Trophoblast cell (in vitro differentiated cells and primary cell): ENCODE data around the gene VSIG1.

Experiments
- DNase-seq, 2 donors: peaks; one replicate each; pipeline ENCODE4 v3.0.0-alpha.2; 2016
- H2AFZ ChIP-seq: 2 replicates; pipeline ENCODE4 v1.6.1; 2013; ENCODE audit warnings: low read length, moderate library complexity, mild to moderate bottlenecking; ENCODE audit not compliant: insufficient read depth, poor library complexity
- H2AK5ac ChIP-seq: 2 replicates; pipeline ENCODE4 v1.6.1; 2013; ENCODE audit warnings: mild to moderate bottlenecking, low read length
- H2BK120ac ChIP-seq: 2 replicates; pipeline ENCODE4 v1.6.1; 2013; ENCODE audit warnings: low read length, mild to moderate bottlenecking, moderate library complexity; ENCODE audit not compliant: insufficient read depth, poor library complexity
- H2BK12ac ChIP-seq: 2 replicates; pipeline ENCODE4 v1.6.1; 2013; ENCODE audit warnings: mild to moderate bottlenecking, low read length, moderate library complexity
- H2BK5ac ChIP-seq: 2 replicates; pipeline ENCODE4 v1.6.1; 2013; ENCODE audit warnings: low read length, low read depth, moderate library complexity, mild to moderate bottlenecking; ENCODE audit not compliant: poor library complexity
- H3K14ac ChIP-seq: 2 replicates; pipeline ENCODE4 v1.6.1; 2013; ENCODE audit warnings: mild to moderate bottlenecking, low read length
- H3K18ac ChIP-seq: 2 replicates; pipeline ENCODE4 v1.6.1; 2013; ENCODE audit warnings: mild to moderate bottlenecking, low read length
- H3K23ac ChIP-seq: 2 replicates; pipeline ENCODE4 v1.6.1; 2013; ENCODE audit warnings: low read length
- H3K27ac ChIP-seq: 2 replicates; pipeline ENCODE4 v1.5.1; 2013; ENCODE audit warnings: low read depth, mild to moderate bottlenecking, inconsistent platforms, low read length, moderate library complexity
- H3K27me3 ChIP-seq: 2 replicates; pipeline ENCODE4 v1.6.1; 2013; ENCODE audit warnings: inconsistent platforms, mild to moderate bottlenecking, low read length, moderate library complexity; ENCODE audit not compliant: insufficient read depth
- H3K36me3 ChIP-seq, 2 experiments: 1 replicate in 1 of 2; 2 replicates in 1 of 2; pipeline ENCODE4 v1.6.1; 2013; ENCODE audit warnings: low read length in 2 of 2, mild to moderate bottlenecking in 2 of 2, moderate library complexity in 1 of 2; ENCODE audit not compliant: insufficient read depth in 2 of 2, control insufficient read depth in 1 of 2
- H3K4ac ChIP-seq: 2 replicates; pipeline ENCODE4 v1.6.1; 2013; ENCODE audit warnings: low read depth, mild to moderate bottlenecking, low read length, moderate library complexity
- H3K4me1 ChIP-seq, 2 experiments: 1 replicate in 1 of 2; 2 replicates in 1 of 2; pipeline ENCODE4 v1.6.1; 2013; ENCODE audit warnings: low read length in 2 of 2, mild to moderate bottlenecking in 2 of 2, moderate library complexity in 1 of 2; ENCODE audit not compliant: insufficient read depth in 2 of 2, control insufficient read depth in 1 of 2
- H3K4me2 ChIP-seq: 2 replicates; pipeline ENCODE4 v1.6.1; 2013; ENCODE audit warnings: inconsistent platforms, mild to moderate bottlenecking, low read length, moderate library complexity
- H3K4me3 ChIP-seq: 2 replicates; pipeline ENCODE4 v1.5.1; 2013; ENCODE audit warnings: mild to moderate bottlenecking, low read depth, low read length, inconsistent platforms
- H3K79me1 ChIP-seq: one replicate; pipeline ENCODE4 v1.6.1; 2013; ENCODE audit warnings: low read length
- H3K79me2 ChIP-seq: 2 replicates; pipeline ENCODE4 v1.6.1; 2013; ENCODE audit warnings: low read length, mild to moderate bottlenecking; ENCODE audit not compliant: control insufficient read depth, insufficient read depth, poor library complexity
- H3K9ac ChIP-seq: 2 replicates; pipeline ENCODE4 v1.6.1; 2013; ENCODE audit warnings: mild to moderate bottlenecking, low read length
- H3K9me3 ChIP-seq: 2 replicates; pipeline ENCODE4 v1.6.1; 2013; ENCODE audit warnings: low read depth, mild to moderate bottlenecking, control low read depth, inconsistent platforms, low read length; ENCODE audit not compliant: insufficient read depth
- H4K12ac ChIP-seq: 2 replicates; pipeline ENCODE4 v1.6.1; 2013; ENCODE audit warnings: low read depth, mild to moderate bottlenecking, low read length, moderate library complexity
- H4K8ac ChIP-seq: 2 replicates; pipeline ENCODE4 v1.6.1; 2013; ENCODE audit warnings: low read depth, mild to moderate bottlenecking, low read length, moderate library complexity
- H4K91ac ChIP-seq: one replicate; pipeline ENCODE4 v1.6.1; 2013; ENCODE audit warnings: low read depth, mild to moderate bottlenecking, low read length, moderate library complexity
- WGBS: extraction: QIAGEN DNeasy Blood & Tissue Kit; methylation state at CpG from one replicate; pipeline ENCODE4 v1.1.7; 2013; ENCODE audit warnings: missing lambda C conversion rate; ENCODE audit not compliant: insufficient read length, insufficient coverage; ENCODE audit errors: extremely low coverage; 5-methylcytosine and 5-hydroxymethylcytosine counted together

VSIG1 gene

GRCh38 chrX:108090491-108091263, 45.8 kb downstream of the VSIG1 start:
- Histone ChIP-seq H3K36me3 (peaks cover 5% of the 10 kb centered on the region in 2 experiments), H3K27me3 (no peaks in the 10 kb centered on the region), H3K4me2 (peak overlapping the region; percentile 63), H3K4me1 (peaks cover 0 to 2% of the 10 kb centered on the region in 2 experiments), H3K79me1 (no peaks in the 10 kb centered on the region), H3K79me2 (no peaks in the 10 kb centered on the region), H4K91ac (peak overlapping the region; percentile 62), H2BK12ac (no peak overlapping the region), H4K8ac (peak overlapping the region; percentile 47), H2BK120ac (no peak overlapping the region), H3K23ac (no peak overlapping the region), H2AK5ac (no peak overlapping the region), H3K4me3 (peak overlapping the region; percentile 79), H3K27ac (peak overlapping the region; percentile 75), H3K9ac (peak overlapping the region; percentile 77), H2AFZ (no peak overlapping the region), H2BK5ac (no peak overlapping the region), H3K14ac (no peak overlapping the region), H3K18ac (no peak overlapping the region), H4K12ac (no peak overlapping the region), H3K9me3 (no peaks in the 10 kb centered on the region), H3K4ac (no peak overlapping the region)
- DNase-seq = peak; percentile 9 to 20
- WGBS = no CpG with 5 or more reads among the region's 20 CpGs

DNA sequence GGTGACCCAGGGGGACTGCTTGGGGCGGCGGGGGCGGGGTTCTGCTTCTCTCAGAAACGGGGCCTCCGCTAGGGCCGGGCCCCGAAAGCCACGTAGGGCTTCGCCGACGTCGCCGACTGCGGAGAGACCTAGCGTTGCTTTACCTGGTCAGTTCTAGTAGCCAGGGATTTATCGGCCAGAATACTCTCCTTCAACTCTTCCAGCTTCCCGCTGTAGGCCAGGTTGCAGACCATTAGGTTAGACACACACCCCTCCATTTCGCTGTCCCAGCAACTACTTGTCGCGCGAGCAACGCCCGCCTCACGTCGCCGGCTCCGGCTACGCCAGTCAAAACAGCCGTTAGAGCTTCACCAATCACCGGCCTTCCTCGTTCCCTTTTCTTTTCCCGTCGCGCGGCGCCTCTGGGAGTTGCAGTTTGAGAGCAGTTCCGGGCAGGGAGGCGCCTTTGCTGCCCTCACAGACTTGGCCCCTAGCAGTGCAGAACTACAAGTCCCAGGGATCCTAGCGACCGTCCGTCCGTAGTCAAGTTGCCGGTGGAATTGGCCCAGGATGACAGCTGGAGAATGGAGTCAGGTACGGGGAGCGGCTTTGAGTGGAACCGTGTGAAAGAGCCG, 46.5 kb downstream of the VSIG1 start, which contains the start of the genes ATG4A and PSMD10:
TSS of gene ATG4A (plus strand) at position 515 of the 614 bp plus-strand sequence. CDS start at position 564, 49 bp downstream.
TSS of gene PSMD10 (minus strand) at position 279 of the 614 bp plus-strand sequence. CDS start at position 257, 22 bp downstream.
- Histone ChIP-seq H4K8ac (peak within 1 kb of the TSS; percentile 47), H2AK5ac (no peak within 1 kb of the TSS), H3K14ac (no peak within 1 kb of the TSS), H3K9ac (peak within 1 kb of the TSS; percentile 77), H3K27me3 (no peaks in the 10 kb centered on the region), H3K9me3 (no peaks in the 10 kb centered on the region), H2BK120ac (no peak within 1 kb of the TSS), H3K23ac (no peak within 1 kb of the TSS), H3K18ac (no peak within 1 kb of the TSS), H4K91ac (peak within 1 kb of the TSS; percentile 62), H3K4me3 (peak within 1 kb of the TSS; percentile 82), H2AFZ (peak within 1 kb of the TSS; percentile 51), H2BK12ac (no peak within 1 kb of the TSS), H3K4me2 (peak within 1 kb of the TSS; percentile 69), H3K79me1 (no peaks in the 10 kb centered on the region), H4K12ac (no peak within 1 kb of the TSS), H3K4me1 (peaks cover 0 to 2% of the 10 kb centered on the region in 2 experiments), H2BK5ac (no peak within 1 kb of the TSS), H3K79me2 (no peaks in the 10 kb centered on the region), H3K4ac (no peak within 1 kb of the TSS), H3K36me3 (peaks cover 5% of the 10 kb centered on the region in 2 experiments), H3K27ac (peak within 1 kb of the TSS; percentile 75)
- WGBS = no CpG with 5 or more reads among the region's 47 CpGs
- peak; percentile 95 to 96 for DNase-seq

DNA sequence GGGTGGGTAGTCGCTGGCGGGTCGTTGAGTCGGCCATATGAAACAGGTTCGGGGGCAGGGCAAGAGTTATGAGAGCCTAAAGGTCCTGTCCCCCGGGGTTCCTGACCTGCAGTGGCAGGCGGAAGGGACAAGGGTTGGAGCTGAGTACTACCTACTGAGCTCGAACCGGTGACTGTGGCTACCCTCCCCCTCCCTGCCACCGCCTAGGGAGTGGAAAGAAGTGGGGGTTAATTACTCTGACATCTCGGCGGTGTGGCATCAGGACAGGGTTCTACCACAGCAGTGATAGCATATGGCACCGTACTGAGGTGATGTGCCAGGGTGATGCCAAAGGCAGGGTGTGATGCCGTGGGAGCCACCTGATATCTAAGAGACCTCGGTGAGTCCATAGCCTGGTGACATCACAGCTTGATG, 47.0 kb downstream of the VSIG1 start:
- no peak overlapping the region for H2BK12ac ChIP-seq
- H3K23ac ChIP-seq = no peak overlapping the region
- H4K91ac ChIP-seq = no peak overlapping the region
- peak overlapping the region; percentile 51 for H2AFZ ChIP-seq
- peaks cover 3% of the 10 kb centered on the region in 2 experiments for H3K36me3 ChIP-seq
- H3K27me3 ChIP-seq = no peaks in the 10 kb centered on the region
- no peak overlapping the region for H3K14ac ChIP-seq
- H2BK5ac ChIP-seq = no peak overlapping the region
- peak overlapping the region; percentile 62 for H3K9ac ChIP-seq
- no CpG with 5 or more reads among the region's 15 CpGs for WGBS
- H3K4me2 ChIP-seq = peak overlapping the region; percentile 69
- H3K9me3 ChIP-seq = no peaks in the 10 kb centered on the region
- H2BK120ac ChIP-seq = no peak overlapping the region
- H3K4me3 ChIP-seq = peak overlapping the region; percentile 82
- peak in 1 of 2 donors; percentile 3 for DNase-seq
- no peak overlapping the region for H3K4ac ChIP-seq
- H3K79me1 ChIP-seq = no peaks in the 10 kb centered on the region
- H3K79me2 ChIP-seq = no peaks in the 10 kb centered on the region
- H4K12ac ChIP-seq = no peak overlapping the region
- H3K27ac ChIP-seq = no peak overlapping the region
- H2AK5ac ChIP-seq = no peak overlapping the region
- H4K8ac ChIP-seq = no peak overlapping the region
- H3K4me1 ChIP-seq = peaks cover 0 to 2% of the 10 kb centered on the region in 2 experiments
- no peak overlapping the region for H3K18ac ChIP-seq

DNA sequence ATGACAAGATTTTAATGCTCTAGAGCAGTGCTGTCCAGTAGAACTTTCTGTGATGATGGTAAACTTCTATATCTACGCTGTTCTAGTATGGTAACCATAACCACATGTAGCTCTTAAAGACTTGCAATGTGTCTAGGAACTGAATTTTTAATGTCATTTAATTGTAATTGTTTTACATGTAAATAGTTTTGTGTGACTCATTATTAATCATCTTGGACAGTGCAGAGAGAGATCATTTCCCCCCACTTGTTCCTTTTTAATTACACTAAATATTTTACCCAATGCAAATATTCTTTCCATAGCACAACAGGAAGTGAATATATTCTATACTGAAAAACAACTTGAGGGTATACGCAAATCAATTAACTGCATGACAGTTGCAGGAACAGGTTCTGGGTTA, 52.5 kb downstream of the VSIG1 start:
- Histone ChIP-seq H2BK12ac (no peak overlapping the region), H3K4me1 (no peaks in the 10 kb centered on the region), H3K36me3 (no peaks in the 10 kb centered on the region), H3K14ac (no peak overlapping the region), H3K4ac (no peak overlapping the region), H2BK120ac (no peak overlapping the region), H2AFZ (no peak overlapping the region), H3K4me2 (no peak overlapping the region), H2AK5ac (no peak overlapping the region), H4K8ac (no peak overlapping the region), H3K23ac (no peak overlapping the region), H3K79me1 (no peaks in the 10 kb centered on the region), H3K18ac (no peak overlapping the region), H3K4me3 (no peak overlapping the region), H3K9ac (no peak overlapping the region), H3K79me2 (no peaks in the 10 kb centered on the region), H2BK5ac (no peak overlapping the region), H4K91ac (no peak overlapping the region), H4K12ac (no peak overlapping the region), H3K9me3 (no peaks in the 10 kb centered on the region), H3K27ac (no peak overlapping the region), H3K27me3 (no peaks in the 10 kb centered on the region)
- no CpG with 5 or more reads among the region's 2 CpGs for WGBS
- no peak for DNase-seq
